Naive thymus-derived CD8-positive, alpha-beta T cell (primary cell): ENCODE measurements around the gene ADAMTS8. TPM values are rescaled to one million over a fixed set of nuclear protein-coding genes. Genes with fewer than 3 reads are reported as not detected.

Experiments used
- ATAC-seq, 2 donors: fragments of 150-1000 bp; cut with Tn5 transposase in 1 of 2; sonication (Bioruptor Pico), chemical (Tn5 transposase) in 1 of 2; 1 replicate in 1 of 2; 2 replicates in 1 of 2; pipeline ENCODE4 v1.10.0; 2021; ENCODE audit warnings: mild to moderate bottlenecking in 2 of 2, moderate library complexity in 2 of 2
- POLR2A ChIA-PET: fragments of 350-600 bp; sonication (Branson Sonifier 250); formaldehyde crosslinking; loops from one replicate; lab custom pipeline; 2021; ENCODE audit warnings: antibody characterized with exemption; lab: Charles Lee
- DNase-seq, 10 donors: peaks; one replicate each; pipeline versions ENCODE4 v3.0.0 to v3.0.0-alpha.2; 2020 to 2022
- H3K27ac Mint-ChIP-seq, 10 donors: one replicate each; pipeline ENCODE4 v1.8.0; 2020 to 2022; ENCODE audit warnings: mild to moderate bottlenecking in 10 of 10, mixed read lengths in 10 of 10, moderate library complexity in 4 of 10, inconsistent platforms in 1 of 10
- H3K27me3 Mint-ChIP-seq, 5 donors: one replicate each; pipeline ENCODE4 v1.8.0; 2021 to 2022; ENCODE audit warnings: mixed read lengths in 5 of 5
- H3K36me3 Mint-ChIP-seq, 3 donors: one replicate each; pipeline ENCODE4 v1.8.0; 2020 to 2022; ENCODE audit warnings: mixed read lengths in 3 of 3, mild to moderate bottlenecking in 2 of 3, inconsistent platforms in 1 of 3
- H3K4me1 Mint-ChIP-seq, 4 donors: one replicate each; pipeline ENCODE4 v1.8.0; 2021 to 2022; ENCODE audit warnings: mixed read lengths in 4 of 4
- H3K4me3 Mint-ChIP-seq, 10 donors: one replicate each; pipeline ENCODE4 v1.8.0; 2020 to 2022; ENCODE audit warnings: mild to moderate bottlenecking in 10 of 10, mixed read lengths in 10 of 10, moderate library complexity in 6 of 10, inconsistent platforms in 1 of 10
- H3K9me3 Mint-ChIP-seq, 9 donors: one replicate each; pipeline ENCODE4 v1.8.0; 2020 to 2022; ENCODE audit warnings: mixed read lengths in 9 of 9, mild to moderate bottlenecking in 3 of 9, inconsistent platforms in 1 of 9, moderate library complexity in 1 of 9
- polyA plus RNA-seq, 3 donors: library from polyadenylated mRNA; unstranded; fragments of 300-500 nt; fragmentation: Illumina TruSeq; gene quantifications; one replicate each; pipeline ENCODE4 v1.2.3, GENCODE V29; 2021
- total RNA-seq, 8 experiments: library from RNA in 2 of 8; stranded (reverse) in 2 of 8; gene quantifications; one replicate each; pipeline ENCODE4 v1.2.3 and lab custom pipeline; 2021 to 2026

ADAMTS8 gene
- total and polyA plus RNA-seq, 5 experiments from 2014 or later: not detected

DNA sequence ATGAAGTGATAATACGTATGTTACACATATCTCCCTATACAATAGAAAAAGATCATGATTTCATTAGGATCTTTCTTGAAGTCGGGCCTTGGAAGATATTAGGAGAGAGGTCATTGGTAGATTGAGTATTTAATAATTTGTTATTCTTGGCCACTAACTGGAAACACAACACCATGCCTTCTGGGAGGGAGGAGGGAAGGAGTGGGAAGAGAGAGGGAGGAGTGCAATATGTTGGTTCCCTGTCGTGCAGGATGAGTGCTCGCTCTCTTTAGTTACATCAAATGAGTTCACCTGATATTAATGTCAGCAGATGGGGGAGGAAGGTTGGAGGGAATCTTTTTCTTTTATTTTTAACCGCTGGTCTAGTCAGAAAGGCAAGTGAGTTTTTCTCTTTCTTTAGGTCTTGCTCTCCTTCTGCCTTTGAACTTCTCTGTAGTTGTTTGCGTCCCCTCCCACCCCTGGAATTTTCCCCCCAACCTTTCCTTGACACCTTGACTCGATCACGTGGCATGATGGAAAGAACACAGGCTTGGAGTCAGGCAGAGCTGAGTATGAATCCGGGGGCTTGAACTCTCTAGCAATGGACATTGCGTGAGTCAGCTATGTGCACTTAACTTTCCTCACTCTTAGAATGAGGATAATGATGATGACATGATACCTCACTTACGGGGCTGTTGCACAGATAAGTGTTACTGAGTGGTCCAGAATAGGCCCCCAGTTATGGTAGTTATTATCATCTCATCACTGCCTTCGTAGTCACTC is 26.3 kb upstream of the ADAMTS8 start:
- POLR2A ChIA-PET: no interaction called here
- Mint-ChIP-seq H3K36me3 (no peaks in the 10 kb centered on the region), H3K9me3 (no peaks in the 10 kb centered on the region), H3K27ac (peak overlapping the region in 1 of 10 donors; percentile 26), H3K4me1 (peaks cover 0 to 4% (median 2%) of the 10 kb centered on the region in 4 donors), H3K27me3 (peaks cover 0 to 45% (median 28%) of the 10 kb centered on the region in 5 donors), H3K4me3 (no peak overlapping the region)
- no peak for DNase-seq
- no peak for ATAC-seq

- POLR2A ChIA-PET: no interaction called here
- H3K4me3 Mint-ChIP-seq: no peak overlapping the region
- H3K9me3 Mint-ChIP-seq: no peaks in the 10 kb centered on the region
- DNase-seq (no peak), ATAC-seq (no peak)
- peaks cover 0 to 13% (median 4%) of the 10 kb centered on the region in 4 donors for H3K4me1 Mint-ChIP-seq
- H3K27ac Mint-ChIP-seq: no peak overlapping the region
- H3K36me3 Mint-ChIP-seq: no peaks in the 10 kb centered on the region
- peaks cover 1 to 60% (median 34%) of the 10 kb centered on the region in 5 donors for H3K27me3 Mint-ChIP-seq
Observed at GRCh38 chr11:130452940-130453339, 24.5 kb upstream of the ADAMTS8 start.

DNA sequence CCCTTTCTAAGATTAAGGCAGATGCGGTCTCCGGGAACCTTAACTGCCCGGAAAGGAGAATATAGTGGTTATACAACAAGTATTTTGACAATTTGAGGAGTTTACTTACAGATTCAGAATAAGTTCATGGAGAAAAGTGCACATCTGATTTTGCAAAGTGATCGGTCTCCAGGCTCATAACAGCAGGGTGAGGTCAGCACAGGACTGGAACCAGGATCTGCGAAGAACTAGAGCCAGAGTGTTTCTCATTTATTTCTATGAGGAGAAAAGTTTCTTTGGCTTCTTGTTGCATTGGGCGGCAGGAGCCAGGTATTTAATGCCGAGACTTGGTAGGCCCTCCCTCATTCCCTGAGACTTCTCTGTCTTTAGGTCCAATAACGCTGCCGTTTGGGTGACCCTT is 23.8 kb upstream of the ADAMTS8 start:
- H3K4me3 Mint-ChIP-seq: no peak overlapping the region
- POLR2A ChIA-PET: no interaction called here
- no peak overlapping the region for H3K27ac Mint-ChIP-seq
- no peaks in the 10 kb centered on the region for H3K9me3 Mint-ChIP-seq
- ATAC-seq (no peak), DNase-seq (no peak)
- peaks cover 0 to 13% (median 4%) of the 10 kb centered on the region in 4 donors for H3K4me1 Mint-ChIP-seq
- H3K36me3 Mint-ChIP-seq: no peaks in the 10 kb centered on the region
- H3K27me3 Mint-ChIP-seq: peaks cover 1 to 63% (median 38%) of the 10 kb centered on the region in 5 donors

GRCh38 chr11:130451231-130452019 is 23.0 kb upstream of the ADAMTS8 start:
- H3K27me3 Mint-ChIP-seq: peaks cover 1 to 70% (median 44%) of the 10 kb centered on the region in 5 donors
- POLR2A ChIA-PET: no interaction called here

DNA sequence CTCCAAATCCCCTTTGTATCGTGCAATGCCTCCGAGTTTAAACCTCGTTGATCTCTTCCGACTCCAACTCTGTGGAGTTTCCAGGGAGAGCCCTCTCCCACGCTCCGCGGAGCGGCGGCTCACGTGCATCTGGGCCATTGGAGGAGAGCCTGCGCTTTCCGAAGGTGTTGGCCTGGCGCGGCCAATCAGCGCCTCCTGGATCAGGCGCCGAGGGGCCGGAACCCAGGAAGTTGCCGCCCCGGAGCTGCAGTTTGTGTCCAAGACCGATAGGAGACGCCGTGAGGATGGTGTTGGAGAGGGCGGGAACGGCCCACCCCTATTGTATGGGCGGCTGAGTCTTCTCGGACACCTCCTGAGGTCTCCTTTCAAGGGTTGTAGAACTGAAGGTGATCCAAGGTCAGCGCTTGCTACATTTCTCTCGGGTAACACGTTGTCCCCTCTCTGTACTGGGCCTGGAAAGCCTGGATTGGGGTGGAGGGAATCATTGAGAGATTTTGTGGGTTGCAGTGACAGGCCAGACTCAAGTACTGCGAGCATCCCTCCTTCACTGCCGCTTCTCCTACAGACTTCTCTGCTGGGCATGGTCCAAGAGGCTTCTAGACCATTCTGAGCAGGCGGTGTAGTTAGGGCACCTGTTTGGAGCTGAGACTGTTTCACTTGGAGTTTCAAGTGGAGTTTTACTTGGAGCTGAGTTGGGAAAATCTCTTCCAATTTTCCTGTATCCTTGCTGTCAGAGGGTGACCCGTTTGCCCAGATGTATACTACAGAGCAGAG is 21.8 kb upstream of the ADAMTS8 start:
- DNase-seq (no peak), ATAC-seq (no peak)
- H3K27me3 Mint-ChIP-seq: peaks cover 4 to 77% (median 44%) of the 10 kb centered on the region in 5 donors
- no peak overlapping the region for H3K27ac Mint-ChIP-seq
- H3K36me3 Mint-ChIP-seq: no peaks in the 10 kb centered on the region
- H3K9me3 Mint-ChIP-seq: no peaks in the 10 kb centered on the region
- H3K4me3 Mint-ChIP-seq: peak overlapping the region in 3 of 10 donors; percentile 5 to 48 (median 36)
- POLR2A ChIA-PET: no interaction called here
- H3K4me1 Mint-ChIP-seq: peaks cover 0 to 13% (median 4%) of the 10 kb centered on the region in 4 donors

More at GRCh38 chr11:130451231-130452019, 23.0 kb upstream of the ADAMTS8 start:
- H3K36me3 Mint-ChIP-seq: no peaks in the 10 kb centered on the region
- no peak overlapping the region for H3K27ac Mint-ChIP-seq
- ATAC-seq (no peak), DNase-seq (no peak)
- H3K4me1 Mint-ChIP-seq: peaks cover 0 to 13% (median 4%) of the 10 kb centered on the region in 4 donors
- no peaks in the 10 kb centered on the region for H3K9me3 Mint-ChIP-seq
- H3K4me3 Mint-ChIP-seq: no peak overlapping the region

- no peak for ATAC-seq
- H3K36me3 Mint-ChIP-seq: no peaks in the 10 kb centered on the region
- peaks cover 0 to 13% (median 4%) of the 10 kb centered on the region in 4 donors for H3K4me1 Mint-ChIP-seq
- H3K4me3 Mint-ChIP-seq: peak overlapping the region in 5 of 10 donors; percentile 15 to 50 (median 36)
- no peak for DNase-seq
- H3K9me3 Mint-ChIP-seq: no peaks in the 10 kb centered on the region
- peaks cover 6 to 82% (median 44%) of the 10 kb centered on the region in 5 donors for H3K27me3 Mint-ChIP-seq
- no peak overlapping the region for H3K27ac Mint-ChIP-seq
- POLR2A ChIA-PET: no interaction called here
Observed at GRCh38 chr11:130449310-130449990, 21.0 kb upstream of the ADAMTS8 start.

DNA sequence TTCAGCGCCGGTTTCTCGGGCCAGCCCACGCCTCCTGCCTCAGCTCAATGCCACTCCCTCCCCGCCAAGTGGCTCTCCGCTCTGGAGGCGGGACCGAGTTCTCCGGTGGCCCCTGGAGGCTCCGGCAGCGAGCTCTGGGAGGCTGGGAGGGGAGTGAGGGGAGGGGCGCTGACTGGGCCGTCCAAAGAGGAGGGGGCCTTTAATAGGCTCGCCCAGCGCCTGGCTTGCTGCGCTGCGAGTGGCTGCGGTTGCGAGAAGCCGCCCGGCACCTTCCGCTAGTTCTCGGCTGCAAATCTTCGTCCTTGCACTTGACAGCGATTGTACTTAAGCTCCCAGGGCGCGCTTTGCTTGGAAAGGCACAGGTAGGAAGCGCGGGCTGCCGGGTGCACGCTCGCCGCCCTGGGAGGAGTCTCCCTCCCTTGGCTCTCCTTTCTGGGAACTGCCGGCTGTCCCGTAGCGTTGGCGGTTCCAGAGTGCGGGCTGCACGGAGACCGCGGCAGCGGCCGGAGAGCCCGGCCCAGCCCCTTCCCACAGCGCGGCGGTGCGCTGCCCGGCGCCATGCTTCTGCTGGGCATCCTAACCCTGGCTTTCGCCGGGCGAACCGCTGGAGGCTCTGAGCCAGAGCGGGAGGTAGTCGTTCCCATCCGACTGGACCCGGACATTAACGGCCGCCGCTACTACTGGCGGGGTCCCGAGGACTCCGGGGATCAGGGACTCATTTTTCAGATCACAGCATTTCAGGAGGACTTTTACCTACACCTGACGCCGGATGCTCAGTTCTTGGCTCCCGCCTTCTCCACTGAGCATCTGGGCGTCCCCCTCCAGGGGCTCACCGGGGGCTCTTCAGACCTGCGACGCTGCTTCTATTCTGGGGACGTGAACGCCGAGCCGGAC is 20.3 kb upstream of the ADAMTS8 start, which contains the start of gene ADAMTS15:
TSS of gene ADAMTS15 (plus strand) at position 230 of the 894 bp plus-strand sequence. CDS start at position 559, 329 bp downstream.
- H3K9me3 Mint-ChIP-seq: no peaks in the 10 kb centered on the region
- ATAC-seq (no peak), DNase-seq (no peak)
- H3K36me3 Mint-ChIP-seq: no peaks in the 10 kb centered on the region
- POLR2A ChIA-PET: no interaction called here
- peaks cover 6 to 76% (median 39%) of the 10 kb centered on the region in 5 donors for H3K27me3 Mint-ChIP-seq
- peaks cover 0 to 13% (median 4%) of the 10 kb centered on the region in 4 donors for H3K4me1 Mint-ChIP-seq
- peak within 1 kb of the TSS in 1 of 10 donors; percentile 59 for H3K27ac Mint-ChIP-seq
- H3K4me3 Mint-ChIP-seq: peak within 1 kb of the TSS in 8 of 10 donors; percentile 10 to 76 (median 53)

DNA sequence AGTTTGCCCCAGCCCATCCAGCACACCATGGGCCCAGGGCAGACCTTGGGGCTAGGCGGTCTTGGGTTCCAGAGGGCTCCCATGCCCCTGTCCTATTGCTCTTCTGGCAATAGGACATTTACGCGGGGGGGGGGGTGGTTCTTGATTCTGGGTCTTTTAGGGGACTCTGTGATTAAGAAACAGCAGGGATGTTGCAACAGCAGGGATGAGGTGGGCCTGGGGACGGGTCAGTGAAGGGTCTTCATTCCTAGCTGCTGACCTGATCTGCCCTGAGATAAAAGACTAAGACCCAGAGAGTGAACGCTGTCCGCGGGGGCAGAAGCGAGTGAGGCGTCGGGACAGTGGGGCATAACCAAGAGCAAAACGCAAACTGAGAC is 19.6 kb upstream of the ADAMTS8 start:
- H3K4me1 Mint-ChIP-seq: peaks cover 0 to 13% (median 4%) of the 10 kb centered on the region in 4 donors
- POLR2A ChIA-PET: no interaction called here
- peak overlapping the region in 1 of 10 donors; percentile 59 for H3K27ac Mint-ChIP-seq
- peak overlapping the region in 7 of 10 donors; percentile 32 to 76 (median 56) for H3K4me3 Mint-ChIP-seq
- ATAC-seq: no peak
- peaks cover 6 to 69% (median 37%) of the 10 kb centered on the region in 5 donors for H3K27me3 Mint-ChIP-seq
- no peak for DNase-seq
- H3K36me3 Mint-ChIP-seq: no peaks in the 10 kb centered on the region
- no peaks in the 10 kb centered on the region for H3K9me3 Mint-ChIP-seq

DNA sequence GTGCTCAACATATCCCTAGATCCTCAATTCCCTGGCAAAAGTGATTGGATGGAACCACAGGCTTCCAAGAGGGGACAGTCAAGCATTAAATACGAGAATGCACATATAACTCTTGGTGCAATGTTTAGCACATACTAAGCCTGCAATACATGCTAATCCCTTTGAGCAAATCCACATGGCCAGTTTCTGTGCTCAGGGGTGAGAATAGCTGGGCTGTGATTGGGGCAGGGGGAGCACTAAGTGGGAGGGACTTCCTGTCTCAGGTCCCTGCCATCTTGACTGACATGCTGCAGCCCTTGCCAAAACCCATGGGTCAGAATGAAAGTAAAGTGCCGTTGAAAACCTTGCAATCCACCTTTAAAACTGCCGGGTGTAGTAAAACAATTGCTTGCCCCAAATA is 17.4 kb upstream of the ADAMTS8 start:
- H3K9me3 Mint-ChIP-seq: no peaks in the 10 kb centered on the region
- H3K27ac Mint-ChIP-seq: no peak overlapping the region
- DNase-seq (no peak), ATAC-seq (no peak)
- H3K36me3 Mint-ChIP-seq: no peaks in the 10 kb centered on the region
- POLR2A ChIA-PET: no interaction called here
- H3K4me3 Mint-ChIP-seq: no peak overlapping the region
- peaks cover 0 to 13% (median 4%) of the 10 kb centered on the region in 4 donors for H3K4me1 Mint-ChIP-seq
- peaks cover 8 to 52% (median 32%) of the 10 kb centered on the region in 5 donors for H3K27me3 Mint-ChIP-seq

DNA sequence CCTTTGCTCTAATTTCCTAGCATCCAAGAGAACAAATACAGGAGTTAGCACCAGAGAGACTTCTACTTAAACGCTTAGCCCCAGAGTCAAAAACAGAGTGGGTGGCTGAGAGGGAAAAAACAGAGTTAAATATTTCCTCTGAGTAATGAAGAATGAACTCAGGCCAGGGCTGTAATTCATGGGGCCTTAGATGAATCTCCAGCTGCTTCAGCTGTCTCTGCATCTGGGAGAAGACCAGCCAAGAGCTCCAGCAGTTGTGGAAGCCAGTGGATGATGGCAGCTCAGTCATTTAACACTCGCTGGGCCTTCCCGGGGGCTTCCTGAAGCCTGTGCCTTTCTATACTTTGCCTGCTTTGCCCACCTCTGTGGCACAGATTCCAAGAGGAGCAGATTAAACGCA is 14.3 kb upstream of the ADAMTS8 start:
- peaks cover 11 to 19% (median 14%) of the 10 kb centered on the region in 4 donors for H3K4me1 Mint-ChIP-seq
- no peaks in the 10 kb centered on the region for H3K9me3 Mint-ChIP-seq
- no peak for DNase-seq
- no peak overlapping the region for H3K27ac Mint-ChIP-seq
- no peak overlapping the region for H3K4me3 Mint-ChIP-seq
- H3K36me3 Mint-ChIP-seq: no peaks in the 10 kb centered on the region
- peaks cover 7 to 23% (median 18%) of the 10 kb centered on the region in 5 donors for H3K27me3 Mint-ChIP-seq
- ATAC-seq: no peak
- POLR2A ChIA-PET: no interaction called here

- peaks cover 2 to 18% (median 14%) of the 10 kb centered on the region in 5 donors for H3K27me3 Mint-ChIP-seq
- POLR2A ChIA-PET: no interaction called here
- H3K9me3 Mint-ChIP-seq: no peaks in the 10 kb centered on the region
- H3K27ac Mint-ChIP-seq: no peak overlapping the region
- ATAC-seq (no peak), DNase-seq (no peak)
- H3K4me3 Mint-ChIP-seq: no peak overlapping the region
- H3K36me3 Mint-ChIP-seq: no peaks in the 10 kb centered on the region
- H3K4me1 Mint-ChIP-seq: peaks cover 11 to 19% (median 14%) of the 10 kb centered on the region in 4 donors
Observed at GRCh38 chr11:130441719-130442118, 13.3 kb upstream of the ADAMTS8 start.
